AG10803 (cell line): ENCODE data around the gene ZNF554.

Source experiments
- DNase-seq: peaks from one replicate; pipeline ENCODE4 v3.0.0; 2010; ENCODE audit warnings: low read depth
- H3K4me3 ChIP-seq: 2 replicates; pipeline ENCODE4 v1.5.1; 2011; ENCODE audit warnings: mild to moderate bottlenecking, low read length, control low read depth
- TF ChIP-seq, protein P1 (sequence below): conservative IDR thresholded peaks from 2 replicates; pipeline ENCODE4 v1.5.1; 2011; ENCODE audit warnings: mild to moderate bottlenecking, low read length, control low read depth, inconsistent platforms

ZNF554 gene

DNA sequence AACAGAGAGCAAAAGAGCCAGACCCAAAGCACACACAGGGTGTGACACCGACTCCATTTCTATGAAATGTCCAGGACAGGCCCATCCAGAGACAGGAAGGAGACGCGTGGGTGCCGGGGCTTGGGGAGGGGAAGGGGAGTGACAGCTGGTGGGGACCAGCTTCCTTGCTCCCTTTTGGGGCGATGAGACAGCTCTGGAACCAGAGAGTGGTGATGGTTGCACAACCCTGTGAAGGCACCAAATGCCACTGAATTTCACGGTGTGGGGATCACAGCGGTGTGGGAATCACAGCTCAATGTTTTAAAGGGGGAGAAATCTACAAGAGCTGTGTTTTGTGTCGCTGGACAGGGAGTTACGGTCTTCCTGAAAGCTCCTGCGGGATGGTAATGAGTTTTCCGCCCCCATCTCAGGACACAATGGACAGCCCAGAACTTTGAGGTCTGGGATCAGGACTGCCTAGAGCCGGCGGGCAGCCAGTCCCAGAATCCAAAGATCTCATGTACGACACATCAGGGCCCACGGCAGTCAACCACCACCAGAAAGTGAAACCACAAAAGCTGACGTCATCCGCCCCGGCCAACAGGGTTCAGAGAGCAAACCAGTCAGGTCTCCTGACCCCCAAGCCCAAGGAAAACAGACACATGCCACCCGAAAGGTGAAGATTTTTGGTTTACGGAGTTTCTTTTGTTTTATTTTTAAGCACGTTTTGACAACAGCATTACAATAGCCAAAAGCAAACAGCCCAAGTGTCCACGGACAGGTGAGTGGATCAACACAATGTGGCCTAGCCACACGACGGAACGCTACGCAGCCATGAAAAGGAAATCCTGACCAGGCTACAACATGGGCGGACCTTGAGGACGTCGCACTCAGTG is 43.9 kb upstream of the ZNF554 start:
- peak; percentile 30 for DNase-seq
- H3K4me3 ChIP-seq: no peak overlapping the region
- TF ChIP-seq, protein P1, sequence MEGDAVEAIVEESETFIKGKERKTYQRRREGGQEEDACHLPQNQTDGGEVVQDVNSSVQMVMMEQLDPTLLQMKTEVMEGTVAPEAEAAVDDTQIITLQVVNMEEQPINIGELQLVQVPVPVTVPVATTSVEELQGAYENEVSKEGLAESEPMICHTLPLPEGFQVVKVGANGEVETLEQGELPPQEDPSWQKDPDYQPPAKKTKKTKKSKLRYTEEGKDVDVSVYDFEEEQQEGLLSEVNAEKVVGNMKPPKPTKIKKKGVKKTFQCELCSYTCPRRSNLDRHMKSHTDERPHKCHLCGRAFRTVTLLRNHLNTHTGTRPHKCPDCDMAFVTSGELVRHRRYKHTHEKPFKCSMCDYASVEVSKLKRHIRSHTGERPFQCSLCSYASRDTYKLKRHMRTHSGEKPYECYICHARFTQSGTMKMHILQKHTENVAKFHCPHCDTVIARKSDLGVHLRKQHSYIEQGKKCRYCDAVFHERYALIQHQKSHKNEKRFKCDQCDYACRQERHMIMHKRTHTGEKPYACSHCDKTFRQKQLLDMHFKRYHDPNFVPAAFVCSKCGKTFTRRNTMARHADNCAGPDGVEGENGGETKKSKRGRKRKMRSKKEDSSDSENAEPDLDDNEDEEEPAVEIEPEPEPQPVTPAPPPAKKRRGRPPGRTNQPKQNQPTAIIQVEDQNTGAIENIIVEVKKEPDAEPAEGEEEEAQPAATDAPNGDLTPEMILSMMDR: no peak

GRCh38 chr19:2777952-2778683 is 41.5 kb upstream of the ZNF554 start:
- H3K4me3 ChIP-seq: no peak overlapping the region
- DNase-seq: no peak
- TF ChIP-seq, protein P1: no peak

- H3K4me3 ChIP-seq: no peak overlapping the region
- TF ChIP-seq, protein P1: no peak
- DNase-seq: no peak
Measured at GRCh38 chr19:2779121-2779740, 40.4 kb upstream of the ZNF554 start.

DNA sequence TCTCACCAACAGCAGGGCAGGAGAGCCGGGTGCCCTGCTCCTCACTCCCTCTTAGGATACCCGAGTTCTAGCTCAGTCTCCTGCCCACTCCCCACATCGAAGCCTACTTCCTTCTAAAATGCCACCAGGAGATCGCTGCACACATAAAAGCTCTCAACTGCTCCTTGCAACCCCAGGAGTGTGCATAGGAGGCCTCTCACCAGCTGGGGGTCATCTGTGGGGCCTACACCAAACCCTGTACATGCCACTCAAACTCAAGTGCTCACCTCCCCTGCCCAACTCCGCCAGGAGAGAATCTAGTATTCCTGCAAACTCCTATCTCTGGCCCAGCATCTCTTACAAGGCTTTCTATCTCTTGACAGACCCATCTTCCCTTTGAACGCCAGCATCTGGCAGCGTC is 39.4 kb upstream of the ZNF554 start:
- DNase-seq: no peak
- TF ChIP-seq, protein P1: no peak
- no peak overlapping the region for H3K4me3 ChIP-seq

- no peak for DNase-seq
- TF ChIP-seq, protein P1: no peak
- peak overlapping the region; percentile 97 for H3K4me3 ChIP-seq
Measured at GRCh38 chr19:2782329-2782935, 37.2 kb upstream of the ZNF554 start.

GRCh38 chr19:2782936-2783780 is 36.5 kb upstream of the ZNF554 start, which contains the start of gene SGTA:
Gene SGTA, minus strand, starts transcription at chr19:2783273. Its CDS starts 14,205 bp downstream, at chr19:2769068.
- TF ChIP-seq, protein P1: peak; percentile 52

More at GRCh38 chr19:2782936-2783780, 36.5 kb upstream of the ZNF554 start, which contains the start of gene SGTA:
- H3K4me3 ChIP-seq: peak within 1 kb of the TSS; percentile 97
- peak; percentile 99 for DNase-seq
